GM10248 (cell line): ENCODE measurements around the gene HPS5.

ENCODE experiments used
- CTCF ChIA-PET: fragments of 300-600 bp; sonication (Branson Sonifier 250); formaldehyde crosslinking; extraction: SDS; loops from one replicate; lab custom pipeline; 2021; ENCODE audit warnings: antibody characterized with exemption; lab: Yijun Ruan, JAX
- POLR2A ChIA-PET: fragments of 350-650 bp; sonication (Branson Sonifier 250); formaldehyde crosslinking; extraction: SDS; loops from one replicate; lab custom pipeline; 2020; ENCODE audit warnings: antibody characterized with exemption; lab: Yijun Ruan, JAX
- DNase-seq: peaks from one replicate; pipeline ENCODE4 v3.0.0; 2012; ENCODE audit errors: extremely low spot score
- CTCF ChIP-seq: IDR thresholded peaks from 2 replicates; pipeline ENCODE4 v1.5.1; 2012; ENCODE audit warnings: mild to moderate bottlenecking, low read depth; ENCODE audit errors: extremely low read depth, missing control alignments, control extremely low read depth

The HPS5 gene

GRCh38 chr11:18366286-18366685 is 44.3 kb upstream of the HPS5 start:
- DNase-seq = no peak
- ChIA-PET CTCF (interaction anchor here (1.1 to 2.7 kb wide), 2 partner anchors 8 to 18 kb away, joined by 4 to 10 read pairs; no protein-coding TSS in a partner anchor), POLR2A (no interaction called here)
- TF ChIP-seq CTCF = no peak

GRCh38 chr11:18365741-18366140 is 43.8 kb upstream of the HPS5 start:
- DNase-seq = no peak
- POLR2A ChIA-PET = no interaction called here
- no peak for TF ChIP-seq CTCF
- CTCF ChIA-PET = interaction anchor here (1.1 to 2.7 kb wide), 2 partner anchors 8 to 18 kb away, joined by 4 to 10 read pairs; no protein-coding TSS in a partner anchor

GRCh38 chr11:18364495-18365073 is 42.6 kb upstream of the HPS5 start:
- CTCF ChIA-PET = interaction anchor here (2.7 kb wide), 1 partner anchor 19 kb away, joined by 10 read pairs; no protein-coding TSS in a partner anchor
- POLR2A ChIA-PET = no interaction called here
- TF ChIP-seq CTCF = no peak

GRCh38 chr11:18361154-18361553 is 39.2 kb upstream of the HPS5 start:
- no peak for DNase-seq
- CTCF ChIA-PET = interaction anchor here (2.1 kb wide), 1 partner anchor 39 kb away, joined by 4 read pairs; no protein-coding TSS in a partner anchor
- TF ChIP-seq CTCF = no peak
- POLR2A ChIA-PET = no interaction called here

More at GRCh38 chr11:18364495-18365073, 42.6 kb upstream of the HPS5 start:
- no peak for DNase-seq

- no peak for TF ChIP-seq CTCF
- no peak for DNase-seq
- CTCF ChIA-PET = interaction anchor here (1.2 to 1.4 kb wide), 2 partner anchors 10 to 11 kb away, joined by 3 to 5 read pairs; no protein-coding TSS in a partner anchor
- POLR2A ChIA-PET = interaction anchor here (0.6 kb wide), 1 partner anchor 13 kb away, joined by 5 read pairs; no protein-coding TSS in a partner anchor
Observed at GRCh38 chr11:18358646-18359045, 36.7 kb upstream of the HPS5 start.

- ChIA-PET CTCF (no interaction called here), POLR2A (no interaction called here)
- no peak for TF ChIP-seq CTCF
- no peak for DNase-seq
Observed at GRCh38 chr11:18352581-18352980, 30.6 kb upstream of the HPS5 start.
